Activated CD8-positive, alpha-beta memory T cell treated with anti-CD3 and anti-CD28 coated beads, Interleukin-2, amount 10 ng/mL, durations not matched to agents 7 days and 5 days (primary cell): ENCODE measurements around the gene GNAT2. TPM values are rescaled to one million over a fixed set of nuclear protein-coding genes. Genes with fewer than 3 reads are reported as not detected.

Source experiments
- ATAC-seq: fragments of 150-1000 bp; cut with Tn5 transposase; one replicate; pipeline ENCODE4 v1.10.0; 2021; ENCODE audit warnings: moderate library complexity
- CTCF ChIA-PET: fragments of 350-600 bp; sonication (Branson Sonifier 250); formaldehyde crosslinking; loops from one replicate; lab custom pipeline; 2021; ENCODE audit warnings: antibody characterized with exemption; lab: Charles Lee
- DNase-seq: peaks from one replicate; pipeline ENCODE4 v3.0.0-alpha.2; 2020
- H3K27ac Mint-ChIP-seq: one replicate; pipeline ENCODE4 v1.8.0; 2021; ENCODE audit warnings: mild to moderate bottlenecking, mixed read lengths
- H3K27me3 Mint-ChIP-seq: one replicate; pipeline ENCODE4 v1.8.0; 2021; ENCODE audit warnings: mixed read lengths
- H3K36me3 Mint-ChIP-seq: one replicate; pipeline ENCODE4 v1.8.0; 2021; ENCODE audit warnings: mild to moderate bottlenecking, mixed read lengths
- H3K4me1 Mint-ChIP-seq: one replicate; pipeline ENCODE4 v1.8.0; 2021; ENCODE audit warnings: mixed read lengths
- H3K4me3 Mint-ChIP-seq: one replicate; pipeline ENCODE4 v1.8.0; 2021; ENCODE audit warnings: mild to moderate bottlenecking, moderate library complexity, mixed read lengths
- H3K9me3 Mint-ChIP-seq: one replicate; pipeline ENCODE4 v1.8.0; 2022; ENCODE audit warnings: low read depth, mixed read lengths
- total RNA-seq, 2 experiments: library from RNA; stranded (reverse); gene quantifications; one replicate each; pipeline ENCODE4 v1.2.3, GENCODE V29; 2021

The GNAT2 gene
- total RNA-seq, 2 experiments from 2014 or later: not detected

DNA sequence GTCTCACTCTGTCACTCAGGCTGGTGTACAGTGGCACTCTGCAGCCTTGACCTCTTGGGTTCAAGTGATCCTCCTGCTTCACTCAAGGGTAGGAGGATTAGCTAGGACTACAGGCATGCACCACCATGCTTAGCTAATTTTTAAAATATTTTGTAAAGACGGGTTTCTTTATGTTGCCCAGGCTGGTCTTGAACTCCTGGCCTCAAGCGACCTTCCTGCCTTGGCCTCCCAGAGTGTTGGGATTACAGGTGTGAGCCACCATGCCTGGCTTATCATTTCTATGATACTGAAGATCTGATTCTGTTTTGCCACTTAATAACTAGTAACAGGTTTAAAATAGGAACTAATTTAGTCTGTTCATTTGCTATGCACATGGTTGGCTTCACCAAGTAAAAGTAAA lies 37.4 kb downstream of the GNAT2 start:
- Mint-ChIP-seq H3K27me3 (no peaks in the 10 kb centered on the region), H3K36me3 (peaks cover 48% of the 10 kb centered on the region), H3K9me3 (no peaks in the 10 kb centered on the region), H3K4me1 (peaks cover 1% of the 10 kb centered on the region), H3K4me3 (no peak overlapping the region), H3K27ac (no peak overlapping the region)
- DNase-seq (no peak), ATAC-seq (no peak)
- CTCF ChIA-PET: no interaction called here

DNA sequence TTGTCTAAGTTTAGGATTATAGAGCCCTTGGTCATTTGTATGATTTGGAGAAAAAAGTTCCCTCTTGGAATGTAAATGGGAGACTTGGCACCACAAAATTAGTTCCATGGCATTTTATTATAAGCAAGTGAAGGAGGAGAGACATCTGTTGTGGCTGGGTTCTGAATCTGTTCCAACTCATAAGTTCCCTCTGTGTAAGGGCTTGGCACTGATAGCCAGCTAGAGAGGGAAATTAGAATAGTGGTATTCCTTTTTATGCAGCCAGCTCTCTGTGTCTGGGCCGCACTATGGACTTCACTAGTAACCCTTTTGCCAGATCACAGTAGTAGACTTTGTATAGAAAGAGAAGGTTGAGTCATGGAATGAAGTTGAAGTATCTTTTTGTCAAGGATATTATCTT lies 39.9 kb downstream of the GNAT2 start:
- no peaks in the 10 kb centered on the region for H3K27me3 Mint-ChIP-seq
- H3K9me3 Mint-ChIP-seq: no peaks in the 10 kb centered on the region
- no peak overlapping the region for H3K27ac Mint-ChIP-seq
- peaks cover 44% of the 10 kb centered on the region for H3K36me3 Mint-ChIP-seq
- H3K4me1 Mint-ChIP-seq: peaks cover 1% of the 10 kb centered on the region
- ATAC-seq (no peak), DNase-seq (no peak)
- H3K4me3 Mint-ChIP-seq: no peak overlapping the region
- CTCF ChIA-PET: interaction anchor here (1.2 to 1.6 kb wide), 2 partner anchors 405 to 450 kb away, joined by 3 to 7 read pairs; partner anchors contain the start of gene AHCYL1

DNA sequence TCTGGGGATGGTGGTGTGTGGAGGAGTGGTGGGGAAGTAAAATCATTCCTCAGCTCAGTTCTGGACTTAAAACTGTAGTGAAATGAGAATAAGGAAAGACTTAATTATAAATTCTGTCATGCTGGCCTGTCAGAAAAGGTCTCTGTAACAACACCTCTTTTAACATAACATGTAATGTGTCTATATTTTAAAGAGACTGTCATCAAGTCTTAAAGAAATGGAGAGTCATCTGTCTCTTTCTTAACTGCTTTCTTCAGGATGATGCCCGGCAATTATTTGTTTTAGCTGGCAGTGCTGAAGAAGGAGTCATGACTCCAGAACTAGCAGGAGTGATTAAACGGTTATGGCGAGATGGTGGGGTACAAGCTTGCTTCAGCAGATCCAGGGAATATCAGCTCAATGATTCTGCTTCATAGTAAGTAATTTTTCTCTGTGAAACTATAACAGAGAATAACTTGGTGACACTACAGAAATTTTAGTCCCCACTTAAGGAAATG lies 40.4 kb downstream of the GNAT2 start:
- CTCF ChIA-PET: interaction anchor here (1.2 kb wide), 1 partner anchor 451 kb away, joined by 3 read pairs; no protein-coding TSS in a partner anchor
- peaks cover 1% of the 10 kb centered on the region for H3K4me1 Mint-ChIP-seq
- DNase-seq (no peak), ATAC-seq (no peak)
- no peaks in the 10 kb centered on the region for H3K27me3 Mint-ChIP-seq
- peak overlapping the region; percentile 36 for H3K27ac Mint-ChIP-seq
- H3K9me3 Mint-ChIP-seq: no peaks in the 10 kb centered on the region
- no peak overlapping the region for H3K4me3 Mint-ChIP-seq
- H3K36me3 Mint-ChIP-seq: peaks cover 40% of the 10 kb centered on the region

DNA sequence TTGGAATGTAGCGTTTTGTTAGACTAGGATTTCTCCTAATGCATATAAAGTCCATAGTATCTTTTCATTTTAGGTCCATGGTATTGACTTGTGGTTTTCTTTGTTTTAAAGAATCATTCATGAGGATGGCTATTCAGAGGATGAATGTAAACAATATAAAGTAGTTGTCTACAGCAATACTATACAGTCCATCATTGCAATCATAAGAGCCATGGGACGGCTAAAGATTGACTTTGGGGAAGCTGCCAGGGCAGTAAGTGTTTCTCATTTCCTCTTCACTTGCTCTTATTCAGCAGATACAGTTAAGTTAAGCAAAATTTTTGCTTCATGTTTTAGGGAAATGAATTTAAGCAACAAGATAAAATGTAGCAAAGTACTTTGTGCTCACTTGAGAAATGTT lies 45.6 kb downstream of the GNAT2 start:
- peaks cover 19% of the 10 kb centered on the region for H3K36me3 Mint-ChIP-seq
- H3K9me3 Mint-ChIP-seq: no peaks in the 10 kb centered on the region
- no peak overlapping the region for H3K27ac Mint-ChIP-seq
- no peak for ATAC-seq
- H3K4me3 Mint-ChIP-seq: no peak overlapping the region
- H3K4me1 Mint-ChIP-seq: peaks cover 6% of the 10 kb centered on the region
- CTCF ChIA-PET: interaction anchor here (1.5 kb wide), 1 partner anchor 24 kb away, joined by 3 read pairs; no protein-coding TSS in a partner anchor
- H3K27me3 Mint-ChIP-seq: no peaks in the 10 kb centered on the region
- DNase-seq: no peak

DNA sequence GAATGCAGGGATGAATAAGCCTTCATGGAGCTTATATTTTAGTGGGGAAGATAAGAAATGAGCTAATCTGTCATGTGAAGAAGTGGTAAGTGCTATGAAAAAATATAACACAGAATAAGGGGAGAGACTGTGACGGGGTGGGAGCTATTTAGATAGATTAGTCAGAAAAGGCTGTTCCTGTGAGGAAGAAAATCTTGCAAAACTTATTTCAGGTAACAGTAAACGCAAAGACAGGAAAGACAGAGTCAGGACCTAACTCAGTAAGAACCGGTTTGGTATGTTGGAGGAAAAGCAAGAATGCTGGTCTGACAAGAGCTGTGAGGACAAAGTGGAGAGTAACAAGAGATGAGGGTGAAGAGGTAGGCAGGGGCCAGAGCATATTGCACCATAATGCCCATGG lies 49.0 kb downstream of the GNAT2 start:
- CTCF ChIA-PET: interaction anchor here (1.1 to 1.4 kb wide), 3 partner anchors 11 to 46 kb away, joined by 3 to 4 read pairs (median 3); no protein-coding TSS in a partner anchor
- Mint-ChIP-seq H3K36me3 (peaks cover 5% of the 10 kb centered on the region), H3K27me3 (no peaks in the 10 kb centered on the region), H3K4me1 (peaks cover 13% of the 10 kb centered on the region), H3K4me3 (no peak overlapping the region), H3K9me3 (no peaks in the 10 kb centered on the region), H3K27ac (no peak overlapping the region)
- DNase-seq (no peak), ATAC-seq (no peak)

DNA sequence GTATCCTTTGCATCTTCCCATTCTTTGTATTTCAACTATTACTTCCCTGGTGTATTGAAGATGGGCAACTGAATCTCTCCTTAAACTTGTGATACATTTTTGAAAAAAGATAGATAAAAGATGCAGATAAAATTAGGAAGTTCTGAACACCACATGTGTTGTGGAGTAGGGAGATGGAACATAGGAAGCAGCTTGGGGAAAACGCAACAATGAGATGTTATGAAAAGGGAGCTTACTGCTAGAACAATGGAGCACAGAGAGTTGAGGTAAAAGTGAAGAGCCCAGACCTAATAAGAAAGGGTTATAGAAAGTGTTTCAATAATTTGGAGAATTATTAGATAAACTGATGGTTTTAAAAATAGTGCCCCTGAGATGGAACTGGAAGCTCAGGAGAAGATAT lies 50.1 kb downstream of the GNAT2 start:
- Mint-ChIP-seq H3K27me3 (no peaks in the 10 kb centered on the region), H3K4me3 (no peak overlapping the region), H3K36me3 (peaks cover 3% of the 10 kb centered on the region), H3K27ac (no peak overlapping the region), H3K4me1 (peaks cover 19% of the 10 kb centered on the region), H3K9me3 (no peaks in the 10 kb centered on the region)
- ATAC-seq (no peak), DNase-seq (no peak)
- CTCF ChIA-PET: interaction anchor here (0.9 to 1.4 kb wide), 3 partner anchors 10 to 460 kb away, joined by 3 to 4 read pairs (median 4); partner anchors contain the start of gene AHCYL1

DNA sequence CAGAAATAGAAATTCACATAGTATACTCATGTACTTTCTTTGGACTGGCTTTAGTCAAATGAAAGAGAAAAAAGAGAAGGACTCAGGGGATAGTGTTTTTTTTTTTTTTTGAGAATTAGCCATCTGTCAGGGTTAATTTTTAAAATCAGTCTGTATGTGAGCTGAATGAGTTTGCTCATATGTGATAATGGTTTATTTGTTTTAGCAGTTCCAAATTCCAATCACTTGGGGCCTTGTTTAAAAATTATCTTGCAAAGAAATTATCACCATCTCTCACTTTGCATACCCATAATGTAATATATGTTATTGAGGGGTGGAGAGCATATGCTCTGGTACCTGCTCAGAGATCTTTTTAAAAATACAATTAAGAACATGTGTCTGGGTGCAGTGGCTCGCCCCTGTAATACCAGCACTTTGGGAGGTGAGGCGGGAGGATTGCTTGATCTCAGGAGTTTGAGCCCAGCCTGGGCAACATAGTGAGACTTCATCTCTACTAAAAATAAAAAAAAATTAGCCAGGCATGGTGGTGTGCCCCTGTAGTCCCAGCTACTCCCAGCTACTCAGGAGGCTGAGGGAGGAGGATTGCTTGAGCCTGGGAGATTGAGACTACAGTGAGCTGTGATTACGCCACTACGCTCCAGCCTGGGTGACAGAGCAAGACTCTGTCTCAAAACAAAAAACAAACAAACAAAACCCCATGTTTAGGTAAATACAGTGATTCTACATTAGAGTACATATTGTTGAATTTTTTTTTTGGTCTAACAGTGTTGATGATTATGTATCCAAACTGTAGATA lies 51.3 kb downstream of the GNAT2 start:
- peaks cover 5% of the 10 kb centered on the region for H3K36me3 Mint-ChIP-seq
- no peak for ATAC-seq
- DNase-seq: no peak
- H3K4me1 Mint-ChIP-seq: peaks cover 26% of the 10 kb centered on the region
- H3K4me3 Mint-ChIP-seq: no peak overlapping the region
- H3K9me3 Mint-ChIP-seq: no peaks in the 10 kb centered on the region
- H3K27me3 Mint-ChIP-seq: no peaks in the 10 kb centered on the region
- no peak overlapping the region for H3K27ac Mint-ChIP-seq
- CTCF ChIA-PET: interaction anchor here (0.6 kb wide), 1 partner anchor 76 kb away, joined by 3 read pairs; no protein-coding TSS in a partner anchor

DNA sequence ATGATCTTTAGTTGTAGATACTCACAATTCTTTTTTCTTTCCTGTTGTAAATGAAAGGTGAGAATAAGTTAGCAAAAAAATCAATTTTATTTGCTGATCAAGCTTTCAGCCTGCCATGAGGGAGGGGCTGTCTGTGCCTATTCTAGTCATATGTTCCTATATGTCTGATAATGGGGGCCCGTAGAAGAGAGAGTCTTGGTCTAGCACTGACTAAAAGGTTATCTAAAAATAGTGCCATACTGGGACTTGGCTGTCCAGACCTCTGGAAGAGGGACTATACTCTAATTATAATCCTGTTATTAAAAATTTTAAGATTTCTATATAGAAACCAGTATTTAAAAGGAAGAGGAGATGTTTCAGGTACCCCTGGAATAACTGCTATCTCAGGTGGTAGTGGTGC lies 52.4 kb downstream of the GNAT2 start:
- H3K4me1 Mint-ChIP-seq: peaks cover 22% of the 10 kb centered on the region
- no peak overlapping the region for H3K4me3 Mint-ChIP-seq
- no peaks in the 10 kb centered on the region for H3K9me3 Mint-ChIP-seq
- DNase-seq (no peak), ATAC-seq (no peak)
- H3K27ac Mint-ChIP-seq: no peak overlapping the region
- H3K36me3 Mint-ChIP-seq: peaks cover 5% of the 10 kb centered on the region
- CTCF ChIA-PET: no interaction called here
- no peaks in the 10 kb centered on the region for H3K27me3 Mint-ChIP-seq

DNA sequence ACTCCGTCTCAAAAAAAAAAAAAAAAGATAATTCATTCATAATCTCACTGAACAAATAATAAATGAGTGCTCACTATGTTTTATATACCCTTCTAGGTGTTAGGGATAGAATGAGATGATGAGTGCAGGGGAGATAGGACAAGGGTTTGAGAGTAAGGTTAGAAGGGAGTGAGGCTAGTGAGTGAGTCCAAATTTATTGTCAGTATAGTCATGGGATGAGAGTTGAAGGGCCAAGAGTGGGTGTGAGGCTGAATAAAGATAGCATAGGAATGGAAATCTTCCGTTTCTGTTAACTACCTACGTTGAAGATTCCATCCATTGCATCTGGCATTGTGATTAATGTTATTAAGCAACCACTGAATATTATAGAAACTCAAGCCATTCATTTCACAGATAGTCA lies 54.2 kb downstream of the GNAT2 start:
- peaks cover 22% of the 10 kb centered on the region for H3K4me1 Mint-ChIP-seq
- no peak overlapping the region for H3K4me3 Mint-ChIP-seq

DNA sequence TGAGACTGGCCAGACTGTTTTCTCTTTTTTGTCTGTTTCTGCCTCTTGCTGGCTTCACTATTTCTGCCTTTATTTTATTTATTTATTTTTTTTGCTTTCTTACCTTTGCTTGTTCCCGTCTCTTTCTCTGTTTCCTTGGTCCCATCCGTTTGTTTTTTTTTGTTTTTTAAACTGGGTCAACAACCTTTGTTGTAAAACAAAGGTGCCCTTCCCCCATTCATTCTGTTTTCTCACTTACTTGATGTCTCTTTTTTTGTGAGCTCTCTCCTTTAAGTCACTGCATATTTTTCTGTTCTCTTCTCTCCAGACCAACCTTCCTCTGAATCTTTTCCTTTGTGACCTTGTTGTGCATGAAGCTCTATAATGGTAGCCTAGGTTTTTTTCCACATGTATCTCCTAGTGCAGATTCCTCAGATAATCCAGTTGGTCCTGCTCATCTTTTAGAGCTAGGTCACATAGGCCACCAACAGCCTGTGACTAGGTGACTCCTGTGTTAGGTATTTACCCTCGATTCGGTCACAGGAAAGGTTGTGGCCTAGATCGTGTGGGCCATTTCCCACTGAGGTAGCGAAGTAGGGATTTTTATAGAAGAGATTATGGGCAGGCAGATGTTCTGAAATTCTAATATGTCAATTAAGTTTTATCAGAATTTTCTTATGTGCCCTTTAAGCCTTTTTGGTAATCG lies 55.1 kb downstream of the GNAT2 start:
- no peaks in the 10 kb centered on the region for H3K27me3 Mint-ChIP-seq
- no peak for ATAC-seq
- H3K9me3 Mint-ChIP-seq: no peaks in the 10 kb centered on the region
- H3K36me3 Mint-ChIP-seq: peaks cover 5% of the 10 kb centered on the region
- H3K4me1 Mint-ChIP-seq: peaks cover 26% of the 10 kb centered on the region
- H3K4me3 Mint-ChIP-seq: no peak overlapping the region
- CTCF ChIA-PET: interaction anchor here (0.8 to 1.8 kb wide), 6 partner anchors 16 to 76 kb away, joined by 3 to 7 read pairs (median 4); partner anchors contain the start of gene GNAI3
- DNase-seq: no peak
- no peak overlapping the region for H3K27ac Mint-ChIP-seq

More for the DNA sequence above, 54.2 kb downstream of the GNAT2 start:
- CTCF ChIA-PET: interaction anchor here (0.9 to 1.8 kb wide), 4 partner anchors 17 to 55 kb away, joined by 3 to 7 read pairs (median 4); partner anchors contain the start of gene GNAI3
- Mint-ChIP-seq H3K9me3 (no peaks in the 10 kb centered on the region), H3K27me3 (no peaks in the 10 kb centered on the region), H3K36me3 (peaks cover 5% of the 10 kb centered on the region), H3K27ac (no peak overlapping the region)
- ATAC-seq: no peak
- no peak for DNase-seq

DNA sequence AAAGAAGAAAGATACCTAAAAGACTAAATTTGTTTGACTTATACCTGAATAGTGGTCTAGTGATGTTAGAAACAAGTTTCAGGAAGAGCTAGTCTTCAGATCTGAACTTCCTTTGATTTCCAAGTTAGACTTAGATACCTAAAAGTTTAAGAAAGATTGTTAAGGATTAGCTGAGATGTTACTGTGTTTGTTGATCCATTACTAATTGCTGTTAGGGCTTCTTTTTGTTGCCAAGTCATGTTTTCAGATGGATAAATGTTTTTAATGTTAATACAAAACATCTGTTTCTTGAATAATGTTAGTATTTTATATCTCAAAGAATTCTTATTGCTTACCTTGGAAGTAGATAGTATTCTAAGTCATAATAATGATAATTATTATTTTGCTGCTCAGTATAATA lies 59.4 kb downstream of the GNAT2 start:
- H3K4me3 Mint-ChIP-seq: no peak overlapping the region
- peaks cover 26% of the 10 kb centered on the region for H3K4me1 Mint-ChIP-seq
- H3K27ac Mint-ChIP-seq: no peak overlapping the region
- DNase-seq: no peak
- H3K9me3 Mint-ChIP-seq: no peaks in the 10 kb centered on the region
- no peak for ATAC-seq
- H3K36me3 Mint-ChIP-seq: peaks cover 9% of the 10 kb centered on the region
- CTCF ChIA-PET: interaction anchor here (2.2 to 4.2 kb wide), 2 partner anchors 14 to 80 kb away, joined by 9 to 16 read pairs; no protein-coding TSS in a partner anchor
- H3K27me3 Mint-ChIP-seq: no peaks in the 10 kb centered on the region

DNA sequence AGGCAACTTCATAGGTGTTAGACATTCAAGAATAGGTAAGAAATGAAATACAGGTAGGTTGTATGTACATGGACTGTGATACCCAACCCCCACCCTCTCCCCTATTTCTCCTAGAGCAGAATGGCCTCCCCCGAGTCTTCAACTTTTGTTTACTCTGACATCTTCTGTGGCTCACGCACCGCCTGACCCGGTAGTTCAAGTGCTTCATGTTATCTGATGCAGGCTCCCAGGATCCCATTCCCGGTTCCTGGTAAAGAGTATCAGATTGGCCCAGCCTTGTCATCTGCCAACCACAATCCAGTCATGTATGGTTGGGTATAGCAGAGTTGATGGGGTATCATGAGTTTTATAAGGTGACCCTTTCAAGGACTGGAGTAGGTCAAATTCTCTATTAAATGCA lies 61.9 kb downstream of the GNAT2 start:
- Mint-ChIP-seq H3K4me3 (no peak overlapping the region), H3K27me3 (no peaks in the 10 kb centered on the region), H3K27ac (no peak overlapping the region), H3K4me1 (peaks cover 23% of the 10 kb centered on the region), H3K9me3 (no peaks in the 10 kb centered on the region), H3K36me3 (peaks cover 14% of the 10 kb centered on the region)
- ATAC-seq: no peak
- DNase-seq: no peak
- CTCF ChIA-PET: interaction anchor here (2.0 kb wide), 1 partner anchor 8 kb away, joined by 12 read pairs; the partner anchor contains the start of gene GNAI3

DNA sequence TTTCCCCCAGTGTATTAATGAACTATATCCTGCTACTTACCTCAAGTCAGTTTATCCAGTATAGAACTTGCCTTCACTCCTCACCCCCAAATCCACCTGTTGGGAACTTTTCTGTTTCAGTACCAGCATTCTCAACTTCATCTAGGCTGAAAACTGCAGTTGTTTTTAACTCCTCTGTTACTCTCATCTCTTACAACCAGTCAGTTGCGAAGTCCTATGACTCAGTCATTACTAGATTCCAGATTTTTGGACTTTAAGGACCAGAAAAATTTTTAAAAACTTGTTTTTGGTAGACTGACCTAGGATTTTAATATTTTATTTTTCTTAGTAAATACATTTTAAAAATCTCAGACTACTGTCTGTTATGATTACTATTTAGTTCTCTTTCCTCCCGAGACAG lies 62.9 kb downstream of the GNAT2 start:
- Mint-ChIP-seq H3K9me3 (no peaks in the 10 kb centered on the region), H3K4me1 (peaks cover 25% of the 10 kb centered on the region), H3K4me3 (no peak overlapping the region), H3K36me3 (peaks cover 17% of the 10 kb centered on the region), H3K27ac (no peak overlapping the region), H3K27me3 (no peaks in the 10 kb centered on the region)
- no peak for ATAC-seq
- CTCF ChIA-PET: no interaction called here
- DNase-seq: no peak
